DMS114 treated with DMSO at 0.1 percent for 48 hours (cell line): Measurements from ENCODE around the gene NSG2.

Experiments used
- DNase-seq: peaks from one replicate; lab custom pipeline; 2025; ENCODE audit not compliant: unreplicated experiment; lab: John Stamatoyannopoulos, UW

The NSG2 gene

DNA sequence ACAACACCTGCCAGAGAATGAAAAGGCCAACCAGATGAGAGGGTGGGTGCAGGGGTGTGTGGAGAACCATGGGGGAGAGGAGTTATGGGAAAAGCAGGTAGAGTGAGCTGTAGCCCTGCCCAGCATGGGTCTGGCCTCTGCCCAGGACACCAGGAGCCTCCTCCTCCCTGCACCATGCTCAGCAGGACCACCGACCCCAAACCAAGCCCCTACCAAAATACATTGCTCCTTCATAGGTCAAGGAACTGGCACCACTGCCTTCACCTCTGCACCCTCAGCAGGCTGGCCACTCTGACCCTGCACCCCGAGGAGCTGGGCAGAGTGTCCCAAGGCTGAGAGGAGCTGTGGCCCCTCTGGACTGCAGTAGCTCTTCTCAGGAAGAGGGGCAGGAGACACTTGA lies 102.0 kb downstream of the NSG2 start:
- no peak for DNase-seq

DNA sequence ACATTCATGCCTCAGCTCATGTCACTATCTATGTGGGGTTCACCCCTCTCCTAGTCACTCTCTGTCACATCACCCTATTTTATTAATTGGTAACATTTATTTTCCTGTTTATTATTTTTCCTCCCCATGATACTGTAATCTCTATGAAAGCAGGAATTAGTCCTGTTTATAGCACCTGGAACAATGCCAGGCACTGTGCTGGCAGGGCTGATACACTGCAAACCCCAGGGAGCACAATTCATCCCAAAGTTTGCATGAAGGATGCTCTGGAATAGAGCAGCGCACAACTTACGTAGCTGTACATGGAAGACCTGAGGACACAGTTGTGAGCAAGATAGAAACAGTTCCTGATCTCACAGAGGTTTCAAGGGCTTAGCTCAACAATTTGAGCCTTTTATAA lies 103.2 kb downstream of the NSG2 start:
- no peak for DNase-seq

DNA sequence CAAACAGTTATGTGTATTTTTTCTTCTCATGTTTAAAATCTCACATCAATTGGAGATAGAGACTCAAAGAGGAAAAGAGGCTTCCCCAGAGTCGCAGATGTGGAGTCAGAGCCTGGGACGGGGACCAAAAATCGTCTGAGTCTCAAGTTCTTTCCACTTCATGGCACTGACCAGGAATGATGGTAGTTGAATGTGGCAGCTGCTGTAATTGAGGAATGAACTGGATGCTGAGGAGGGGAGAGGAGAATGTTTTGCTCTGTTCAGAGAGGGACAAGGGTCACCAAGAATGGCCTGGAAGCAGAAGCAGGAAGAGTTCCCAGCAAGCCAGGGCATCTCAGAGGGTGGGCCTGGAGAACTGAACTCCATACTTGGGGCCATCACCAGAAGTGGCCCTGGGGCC lies 103.9 kb downstream of the NSG2 start:
- no peak for DNase-seq

DNA sequence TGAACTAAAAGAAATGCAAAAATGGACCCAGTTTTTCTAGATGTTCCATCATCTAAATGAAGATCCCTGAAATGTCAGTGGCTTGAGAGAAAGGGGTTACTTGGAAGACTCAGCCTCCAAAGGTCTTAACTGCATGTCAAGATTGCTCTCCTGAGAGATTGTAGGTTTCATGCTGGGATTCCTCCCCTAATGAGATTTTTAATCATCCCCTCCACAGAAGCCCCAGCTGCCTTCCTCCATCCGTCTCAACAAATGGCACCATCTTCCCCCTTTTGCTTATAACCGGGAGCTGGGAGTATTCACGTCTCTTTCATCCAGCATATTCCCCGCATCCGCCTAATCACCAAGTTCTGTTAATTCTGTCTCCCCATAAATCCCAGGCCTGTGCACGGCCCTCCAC lies 104.5 kb downstream of the NSG2 start:
- DNase-seq, result no peak

DNA sequence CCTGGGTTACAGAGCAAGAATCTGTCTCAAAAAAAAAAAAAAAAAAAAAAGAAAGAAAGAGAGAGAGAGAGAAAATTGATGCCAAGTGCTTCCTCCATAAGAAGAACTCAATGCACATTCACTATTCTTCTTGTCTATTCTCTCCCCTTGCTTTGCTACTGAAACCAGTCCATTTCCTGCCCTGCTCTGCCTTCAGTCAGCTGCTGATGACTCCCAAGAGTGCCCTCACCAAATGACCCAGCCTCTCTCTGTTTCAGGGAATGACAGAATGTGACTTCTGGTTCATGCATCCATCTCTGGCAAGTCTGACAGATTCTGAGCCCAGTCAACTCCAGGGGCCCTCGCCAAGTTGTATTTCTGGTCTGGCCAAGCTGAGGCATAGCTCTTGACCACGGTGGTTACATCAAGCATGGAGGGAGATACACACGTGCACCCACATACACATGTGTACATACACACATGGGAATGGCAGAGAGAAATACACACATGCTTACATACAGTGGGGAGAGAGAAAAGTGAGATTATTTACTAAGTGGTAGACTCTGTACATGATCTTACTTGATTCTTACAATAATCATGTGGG lies 106.2 kb downstream of the NSG2 start:
- DNase-seq, result no peak

DNA sequence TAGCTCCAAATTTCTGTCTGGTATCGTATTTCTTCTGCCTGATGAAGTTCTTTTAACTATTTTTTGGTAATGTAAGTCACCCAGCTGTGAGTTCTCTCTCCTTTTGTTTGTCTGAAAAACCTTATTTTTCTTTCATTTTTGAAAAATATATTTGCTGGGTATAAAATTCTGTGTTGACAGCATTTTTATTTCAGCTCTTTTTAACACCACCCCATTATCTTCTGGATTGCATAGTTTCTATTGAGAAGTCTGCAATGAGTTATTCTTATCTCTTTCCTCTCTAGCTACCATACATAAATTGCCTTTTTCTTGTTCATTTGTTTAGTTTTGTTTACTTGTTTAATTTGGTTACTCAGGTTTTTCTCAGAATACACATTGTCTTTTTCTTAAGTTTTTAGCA lies 109.1 kb downstream of the NSG2 start:
- no peak for DNase-seq

DNA sequence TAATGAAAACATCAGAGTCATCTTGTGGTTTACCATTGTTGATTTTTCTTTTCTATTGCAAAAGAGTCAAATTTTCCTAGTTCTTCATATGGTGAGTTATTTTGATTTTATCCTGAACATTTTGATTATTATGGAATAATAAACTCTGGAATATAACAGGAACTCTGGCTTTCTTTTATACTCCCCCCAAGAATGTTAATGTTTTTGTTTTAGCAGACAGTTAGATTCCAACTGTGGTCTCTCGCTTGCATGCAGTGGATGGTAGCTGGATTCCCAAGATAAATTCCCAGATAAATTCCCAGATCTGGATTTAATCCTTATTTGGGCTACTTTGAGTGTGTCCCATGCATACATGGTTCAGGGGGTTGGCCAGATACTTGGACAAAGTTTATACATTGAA lies 109.8 kb downstream of the NSG2 start:
- DNase-seq, result no peak

DNA sequence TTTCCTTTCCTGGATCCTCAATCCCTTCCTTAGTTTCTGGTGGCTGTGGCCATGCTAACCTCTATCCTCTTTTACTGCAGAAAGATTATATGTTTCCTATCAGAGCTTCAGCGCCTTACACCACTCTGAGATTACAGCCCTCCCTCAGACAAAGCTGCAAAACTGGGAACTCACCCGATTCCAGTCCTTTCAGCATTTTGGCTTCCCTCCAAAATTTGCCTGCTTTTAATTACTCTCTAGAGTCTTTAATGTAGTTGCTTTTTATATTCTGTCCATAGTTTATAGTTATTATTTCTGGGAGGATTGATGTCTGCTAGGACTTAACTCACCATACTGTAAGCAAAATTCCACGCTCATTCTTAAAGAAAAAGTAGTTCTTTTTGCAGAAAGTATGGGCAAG lies 110.2 kb downstream of the NSG2 start:
- no peak for DNase-seq

DNA sequence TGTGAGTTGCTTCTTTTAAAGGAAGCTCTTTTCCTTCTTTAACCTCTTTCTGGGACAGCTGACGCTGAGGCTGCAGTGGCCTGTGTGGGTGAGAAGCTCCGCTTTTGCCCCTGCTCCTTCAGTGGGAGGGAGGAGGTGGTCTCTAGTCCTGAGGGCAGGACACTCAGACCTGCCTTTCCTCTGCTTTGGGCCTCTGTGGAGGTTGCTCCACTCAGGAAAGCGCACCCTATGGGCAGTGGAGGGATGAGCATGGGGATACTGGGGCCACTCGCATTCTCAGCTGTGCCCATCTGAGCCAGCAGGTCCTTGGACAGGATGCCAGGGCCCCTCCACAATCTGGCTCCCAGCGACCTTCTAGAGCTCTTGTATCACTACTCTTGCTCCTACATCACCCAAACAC lies 111.5 kb downstream of the NSG2 start:
- DNase-seq, result no peak
